NCI-H2107 treated with DMSO at 0.1 percent for 48 hours (cell line): ENCODE data around the gene FN3KRP.
A peak's percentile ranks its signal among the peaks of the same experiment; 100 is the strongest.

Source experiments
- DNase-seq: peaks from one replicate; lab custom pipeline; 2025; ENCODE audit not compliant: unreplicated experiment; lab: John Stamatoyannopoulos, UW

FN3KRP gene, protein sequence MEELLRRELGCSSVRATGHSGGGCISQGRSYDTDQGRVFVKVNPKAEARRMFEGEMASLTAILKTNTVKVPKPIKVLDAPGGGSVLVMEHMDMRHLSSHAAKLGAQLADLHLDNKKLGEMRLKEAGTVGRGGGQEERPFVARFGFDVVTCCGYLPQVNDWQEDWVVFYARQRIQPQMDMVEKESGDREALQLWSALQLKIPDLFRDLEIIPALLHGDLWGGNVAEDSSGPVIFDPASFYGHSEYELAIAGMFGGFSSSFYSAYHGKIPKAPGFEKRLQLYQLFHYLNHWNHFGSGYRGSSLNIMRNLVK

DNA sequence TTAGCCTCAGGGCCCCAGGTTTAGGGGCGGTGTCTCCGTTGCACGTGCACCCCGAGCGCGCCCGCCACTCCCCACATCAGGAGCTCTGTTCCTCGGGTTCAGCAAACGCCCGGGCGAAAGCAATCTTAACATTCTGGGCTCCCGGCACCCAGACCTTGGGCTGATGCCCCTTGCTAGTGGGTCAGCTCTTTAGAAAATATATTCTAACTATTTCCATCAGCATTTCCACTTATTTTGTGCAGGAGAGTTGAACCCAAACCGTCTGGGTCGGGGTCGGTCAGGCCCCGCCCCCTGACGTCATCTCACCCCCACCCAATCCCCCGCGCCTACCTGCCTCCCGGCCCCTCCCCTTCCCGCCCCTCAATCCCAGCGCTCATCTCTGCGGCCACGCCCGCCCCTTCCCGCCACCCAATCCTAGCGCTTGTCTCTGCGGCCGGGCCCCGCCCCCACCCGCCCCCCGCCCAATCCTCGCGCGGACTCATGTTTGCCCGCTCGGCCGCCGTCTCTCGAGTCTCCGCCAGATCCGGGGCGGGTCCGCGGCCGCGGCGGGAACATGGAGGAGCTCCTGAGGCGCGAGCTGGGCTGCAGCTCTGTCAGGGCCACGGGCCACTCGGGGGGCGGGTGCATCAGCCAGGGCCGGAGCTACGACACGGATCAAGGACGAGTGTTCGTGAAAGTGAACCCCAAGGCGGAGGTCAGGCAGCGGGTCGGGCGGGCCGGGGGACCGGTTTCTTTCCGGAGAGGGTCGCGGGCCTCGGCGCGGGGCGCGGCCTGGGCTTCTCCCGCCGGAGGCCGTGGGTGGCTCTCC, at the start of gene FN3KRP:
FN3KRP (plus strand) TSS at position 504 of the 808 bp plus-strand sequence; CDS start at position 554, 50 bp downstream.
- DNase-seq: peak; percentile 86

DNA sequence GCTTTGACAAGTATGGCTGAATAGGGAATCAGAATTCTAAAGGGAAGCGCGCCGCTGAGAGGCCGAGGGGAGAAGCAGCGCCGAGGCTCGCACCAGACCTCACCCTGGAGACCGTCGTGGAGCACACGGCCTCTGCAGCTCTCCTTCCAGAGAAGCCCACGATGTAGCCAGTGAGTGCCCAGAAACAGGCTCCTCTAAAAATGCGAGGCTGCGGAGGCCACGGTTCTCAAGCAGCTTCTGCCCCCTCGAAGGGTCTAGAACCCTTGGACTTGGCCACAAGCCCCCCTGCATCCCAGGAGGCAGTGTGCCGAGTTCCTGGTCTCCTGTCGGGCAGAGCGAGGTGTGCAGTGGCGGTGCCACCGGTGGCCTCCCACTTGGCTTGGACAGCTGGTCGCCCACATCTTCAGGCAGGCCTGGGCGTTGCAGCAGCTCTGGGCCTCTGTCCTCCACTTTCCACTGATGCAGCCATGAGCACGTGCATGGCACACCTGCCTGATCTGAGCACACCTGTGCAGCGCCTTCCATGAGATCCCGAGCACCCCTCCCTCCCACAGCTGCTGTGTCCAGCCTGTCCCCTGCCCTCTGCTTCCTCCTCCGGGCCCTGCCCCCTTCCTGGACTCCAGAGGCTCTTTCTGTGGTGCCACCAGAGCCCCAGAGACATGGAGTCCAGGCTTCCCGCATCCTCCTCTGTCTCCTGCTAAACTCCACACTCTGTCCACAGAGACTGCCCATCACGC, 49.4 kb upstream of the FN3KRP start:
- no peak for DNase-seq

DNA sequence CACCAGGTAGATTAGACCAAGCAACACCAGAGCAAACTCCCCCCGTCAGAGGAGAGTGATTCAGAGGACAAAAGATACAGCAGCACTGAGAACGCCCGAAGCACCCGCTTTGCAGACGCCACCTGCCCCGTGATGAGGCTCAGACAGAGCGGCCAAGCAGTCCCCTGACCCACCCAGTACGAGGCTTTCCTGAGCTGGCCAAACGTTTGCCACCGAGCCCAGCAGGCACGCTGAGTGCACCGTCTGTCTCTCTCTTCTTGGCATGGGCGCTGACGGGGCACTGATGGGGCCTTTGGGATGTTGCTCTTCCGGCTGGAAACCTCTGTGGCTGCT, 48.9 kb upstream of the FN3KRP start:
- no peak for DNase-seq

DNA sequence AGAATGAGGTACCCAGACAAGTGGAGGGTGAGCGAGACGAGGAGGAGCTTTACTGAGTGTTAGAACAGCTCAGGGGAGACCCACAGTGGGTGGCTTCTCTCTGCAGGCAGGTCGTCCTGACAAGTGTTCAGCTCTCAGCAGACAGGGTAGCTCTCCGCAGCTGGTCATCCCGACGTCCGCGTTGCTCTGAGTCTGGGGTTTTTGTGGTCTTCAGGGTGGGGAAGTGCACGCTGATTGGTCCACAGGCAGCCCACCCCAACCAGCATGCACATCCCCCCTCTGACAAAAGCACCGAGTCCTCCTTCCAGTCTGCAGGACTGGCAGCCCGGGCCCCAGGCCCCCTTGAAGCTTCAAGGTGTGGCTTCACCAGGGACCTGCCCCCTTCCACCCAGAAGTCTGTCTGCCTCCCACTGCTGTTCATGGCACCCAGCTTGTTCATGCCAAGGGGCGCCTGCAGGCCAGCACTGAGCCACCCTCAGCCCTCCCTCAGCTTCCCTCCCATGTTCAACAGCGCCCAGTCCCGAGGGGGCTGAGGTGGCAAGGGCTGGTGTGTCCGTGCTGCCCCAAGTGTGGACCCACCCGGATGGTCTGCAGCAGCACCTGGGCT, 48.4 kb upstream of the FN3KRP start:
- no peak for DNase-seq

- DNase-seq: no peak
These were observed 47.8 kb upstream of the FN3KRP start for GRCh38 chr17:82668631-82669099.

DNA sequence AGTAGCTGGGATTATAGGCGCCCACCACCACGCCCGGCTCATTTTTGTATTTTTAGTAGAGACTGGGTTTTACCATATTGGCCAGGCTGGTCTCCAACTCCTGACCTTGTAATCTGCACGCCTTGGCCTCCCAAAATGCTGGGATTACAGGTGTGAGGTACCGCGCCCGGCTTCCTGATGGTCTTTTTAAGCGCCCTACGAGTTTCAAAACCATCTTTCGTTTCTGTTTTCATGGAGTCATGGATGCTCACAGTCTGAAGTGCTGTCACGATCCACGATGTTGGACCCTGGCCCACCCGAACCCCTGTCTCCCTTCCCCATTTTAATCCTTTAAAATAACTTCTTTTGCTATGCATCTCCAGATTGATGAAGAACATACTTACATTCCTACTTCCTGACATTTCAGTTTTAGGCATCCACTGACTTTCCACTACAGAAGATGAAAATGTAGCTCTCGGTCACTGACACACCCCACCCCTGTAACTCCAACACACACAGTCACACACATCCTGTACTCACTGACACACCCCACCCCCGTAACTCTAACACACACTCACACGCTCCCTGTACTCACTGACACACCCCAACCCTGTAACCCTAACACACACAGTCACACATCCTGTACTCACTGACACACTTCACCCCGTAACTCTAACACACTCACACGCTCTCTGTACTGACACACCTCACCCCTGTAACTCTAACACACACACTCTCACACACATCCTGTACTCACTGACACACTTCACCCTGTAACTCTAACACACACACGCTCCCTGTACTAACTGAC, 45.6 kb upstream of the FN3KRP start:
- no peak for DNase-seq

DNA sequence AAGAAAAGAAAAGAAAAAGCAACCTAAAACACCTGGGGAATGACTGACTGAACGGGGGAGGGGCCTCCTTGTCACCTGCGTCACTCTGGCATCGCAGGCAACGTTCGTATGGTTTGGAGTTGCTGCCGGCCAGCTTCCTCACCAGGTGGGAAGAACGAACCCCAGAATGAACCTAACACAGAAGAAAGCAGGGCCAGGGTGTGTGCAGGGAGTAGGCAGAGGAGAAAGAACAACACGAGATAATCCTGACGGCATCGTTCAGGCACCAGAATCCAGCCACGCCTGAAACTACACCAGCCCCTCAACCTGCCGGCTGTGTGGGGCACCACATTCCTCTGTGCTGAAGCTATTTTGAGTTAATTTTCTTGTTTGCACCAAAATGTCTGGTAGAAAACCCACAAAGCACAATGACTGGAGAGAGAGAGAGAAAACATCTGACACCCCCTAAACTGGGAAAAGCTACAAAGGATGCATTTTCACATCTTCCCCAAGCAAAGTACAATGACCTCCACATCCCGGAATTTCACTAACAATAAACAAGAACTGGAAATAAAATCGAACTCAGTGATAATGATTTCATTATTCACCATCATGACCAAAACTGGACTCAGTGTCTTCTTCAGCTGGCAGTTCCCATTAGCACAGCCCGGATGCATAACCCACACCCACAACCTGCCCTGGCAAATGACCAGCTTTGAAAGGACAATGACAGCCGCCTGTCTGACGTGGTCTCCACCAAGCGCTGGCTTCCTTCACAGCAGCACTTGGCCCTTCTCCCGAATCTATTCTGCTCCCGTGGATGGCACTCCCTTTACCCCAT, 41.6 kb upstream of the FN3KRP start:
- DNase-seq: no peak

DNA sequence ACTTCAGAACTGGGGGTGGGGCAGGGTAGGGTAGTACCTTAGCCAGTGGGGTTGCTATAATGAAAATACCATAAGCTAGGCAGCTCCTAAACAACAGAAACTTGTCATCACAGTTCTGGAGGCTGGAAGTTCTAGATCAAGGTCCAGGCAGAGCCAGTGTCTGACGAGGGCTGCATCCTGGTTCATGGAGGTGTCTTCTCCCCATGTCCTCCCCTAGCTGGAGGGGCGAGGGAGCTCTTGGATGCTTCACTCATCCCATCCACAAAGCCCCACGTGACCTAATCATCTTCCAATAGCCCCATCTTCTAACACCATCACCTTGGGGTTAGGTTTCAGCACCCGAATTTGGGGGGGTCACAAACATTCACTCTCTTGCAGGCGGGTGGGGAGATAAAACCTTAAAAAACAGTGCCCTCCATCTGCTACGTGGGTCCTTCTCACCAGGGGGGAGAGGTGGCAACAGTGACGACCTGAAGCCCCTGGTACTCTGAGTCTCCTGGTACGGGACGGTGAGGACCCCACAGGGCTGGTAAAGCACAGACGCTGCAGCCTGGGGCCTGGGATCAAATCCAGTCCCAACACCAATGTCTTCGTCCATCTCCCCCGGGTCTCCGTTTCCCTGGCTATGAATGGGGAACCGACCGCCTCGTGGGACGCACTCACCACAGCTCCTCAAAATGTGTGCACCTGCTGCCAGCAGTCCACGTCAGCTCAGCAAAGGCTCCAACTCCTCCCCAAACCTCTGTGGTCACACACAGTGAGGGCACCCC, 40.8 kb upstream of the FN3KRP start:
- DNase-seq: no peak

DNA sequence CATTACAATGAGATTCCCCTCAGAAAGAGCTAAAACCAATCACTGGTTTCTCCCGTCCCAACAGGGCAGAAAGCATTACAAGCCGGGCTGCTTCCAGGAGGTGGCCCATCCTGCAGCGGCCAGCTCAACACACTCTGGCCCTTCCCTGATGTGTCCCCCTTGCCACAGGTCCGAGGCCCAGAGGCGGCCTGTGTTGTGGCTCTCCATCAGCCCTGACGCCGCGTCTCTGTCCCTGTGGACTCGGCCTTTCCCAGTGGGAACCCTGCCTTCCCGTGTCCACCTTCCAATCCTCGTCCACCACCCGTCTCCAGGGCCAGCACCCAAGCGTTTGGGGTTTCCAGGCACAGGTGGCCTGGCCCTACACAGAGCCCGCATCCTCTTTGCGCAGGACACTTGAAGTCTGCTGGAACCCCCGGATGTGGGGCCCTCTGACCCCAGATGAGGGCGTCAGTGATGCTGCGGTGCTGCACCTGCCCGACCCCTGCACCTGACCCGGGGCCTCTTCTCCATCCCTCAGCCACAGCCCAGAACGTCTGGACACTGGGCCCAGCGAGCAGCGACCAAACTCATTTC, 39.1 kb upstream of the FN3KRP start:
- DNase-seq: no peak

GRCh38 chr17:82678265-82678891, 38.1 kb upstream of the FN3KRP start:
- DNase-seq: peak; percentile 25

GRCh38 chr17:82679586-82680465, 36.7 kb upstream of the FN3KRP start:
- DNase-seq: no peak

DNA sequence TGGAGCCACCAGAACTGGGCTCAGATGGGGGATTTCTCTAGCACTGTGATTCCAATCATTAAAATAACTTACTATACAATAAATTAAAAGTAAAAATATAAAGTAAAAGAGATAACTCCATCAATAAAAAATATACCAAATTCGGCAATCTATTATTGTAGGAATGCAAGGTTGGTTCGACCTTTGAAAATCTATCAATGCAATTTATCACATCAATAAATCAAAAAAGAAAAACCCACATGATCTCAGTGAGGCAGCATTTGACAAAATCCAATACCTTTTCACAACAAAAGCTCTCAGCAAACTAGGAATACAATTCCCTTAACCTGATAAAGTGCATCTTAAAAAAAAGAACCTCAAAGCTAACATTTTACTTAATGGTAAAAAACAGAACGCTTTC, 35.0 kb upstream of the FN3KRP start:
- no peak for DNase-seq

- DNase-seq: no peak
These were observed 33.0 kb upstream of the FN3KRP start for GRCh38 chr17:82683534-82683933.

DNA sequence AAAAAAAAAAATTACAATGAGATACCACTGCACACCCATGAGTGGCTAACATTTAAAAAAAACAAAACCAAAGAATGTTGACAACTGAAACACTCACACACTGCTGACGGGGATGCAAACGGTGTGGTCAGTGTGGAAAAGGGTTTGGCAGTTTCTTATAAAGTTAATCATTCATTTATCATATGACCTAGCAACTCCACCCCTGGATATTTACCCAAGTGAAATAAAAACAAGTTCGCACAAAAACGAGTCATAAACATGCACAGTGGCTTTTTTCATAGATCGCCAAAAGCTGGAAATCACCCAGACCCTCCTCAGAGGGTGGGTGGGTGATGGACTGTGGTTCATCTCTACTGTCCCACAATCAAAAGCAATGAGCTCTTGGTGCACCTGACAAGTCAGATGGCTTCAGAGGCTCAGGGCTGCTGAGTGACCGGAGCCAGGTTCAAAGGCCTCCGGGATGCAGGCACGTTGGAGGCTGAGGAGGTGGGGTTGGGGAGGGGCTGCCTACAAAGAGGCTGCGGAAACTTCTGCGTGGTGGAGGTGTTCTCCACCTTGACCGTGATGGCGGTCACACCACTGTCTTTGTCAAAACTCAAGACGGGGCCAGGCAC, 32.2 kb upstream of the FN3KRP start:
- no peak for DNase-seq

GRCh38 chr17:82685291-82685690, 31.2 kb upstream of the FN3KRP start:
- DNase-seq: no peak

DNA sequence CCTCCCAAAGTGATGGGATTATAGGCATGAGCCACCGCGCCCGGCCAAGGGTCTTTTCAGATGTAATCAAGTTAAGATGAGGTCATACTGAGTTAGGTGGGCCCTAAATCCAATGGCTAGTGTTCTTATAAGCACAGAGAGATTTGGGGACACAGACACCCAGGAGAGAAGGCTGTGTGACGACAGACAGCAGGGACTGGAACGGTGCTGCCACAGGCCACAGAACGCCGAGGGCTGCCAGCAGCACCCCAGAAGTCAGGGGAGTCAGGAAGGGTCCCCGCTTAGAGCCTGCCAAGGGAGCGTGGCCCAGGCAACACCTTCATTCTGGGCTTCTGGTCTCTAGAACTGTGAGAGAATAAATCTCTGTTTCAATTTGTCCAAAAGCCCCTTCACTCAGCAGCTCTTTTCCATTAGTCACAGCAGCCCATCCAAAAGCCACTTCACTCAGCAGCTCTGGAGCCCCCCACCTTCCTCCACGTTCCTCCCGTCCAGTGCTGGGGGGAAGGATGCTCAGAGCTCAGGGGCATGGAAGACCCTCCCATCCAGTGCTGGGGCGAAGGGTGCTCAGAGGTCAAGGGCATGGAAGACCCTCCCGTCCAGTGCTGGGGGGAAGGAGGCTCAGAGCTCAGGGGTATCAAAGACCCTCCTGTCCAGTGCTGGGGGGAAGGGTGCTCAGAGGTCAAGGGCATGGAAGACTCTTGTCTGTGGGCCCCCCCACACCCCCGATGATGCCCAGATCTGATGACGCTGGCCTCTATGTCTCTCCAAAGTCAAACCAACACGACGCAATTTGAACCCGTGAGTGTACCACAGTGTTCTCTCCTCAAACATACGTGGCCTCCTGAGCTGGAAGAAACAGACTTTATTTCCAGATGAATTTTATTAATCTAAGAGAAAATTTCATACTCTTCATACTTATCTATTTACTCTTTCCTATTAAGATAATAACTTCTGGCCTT, 29.9 kb upstream of the FN3KRP start:
- no peak for DNase-seq
